HCT116 (cell line): Measurements from ENCODE around the gene ADA. TPM values are rescaled to one million over a fixed set of nuclear protein-coding genes. Genes with fewer than 3 reads are reported as not detected.

Source experiments
- ATAC-seq: fragments of 200-7000 bp; cut with Tn5 transposase; 2 replicates; pipeline ENCODE4 v1.9.1; 2020; ENCODE audit warnings: mild to moderate bottlenecking, moderate library complexity
- BruUV-seq: library from RNA; stranded (reverse); fragments of 400-500 nt; replicated peaks from 2 replicates; lab custom pipeline; 2021; lab: Mats Ljungman, UMichigan
- CTCF ChIA-PET: fragments of 300-600 bp; sonication (Branson Sonifier 250); formaldehyde crosslinking; loops from one replicate; lab custom pipeline; 2021; ENCODE audit warnings: antibody characterized with exemption; lab: Charles Lee
- POLR2A ChIA-PET: fragments of 300-600, 350-600 bp; sonication (Branson Sonifier 250); formaldehyde crosslinking; loops from one replicate; lab custom pipeline; 2021; ENCODE audit warnings: antibody characterized with exemption; lab: Charles Lee
- RAD21 ChIA-PET, 2 experiments: fragments of 300-600 bp; sonication (Branson Sonifier 250); formaldehyde crosslinking; loops; one replicate each; lab custom pipeline; 2023; ENCODE audit warnings: low total read pairs in 2 of 2; ENCODE audit not compliant: uncharacterized antibody in 2 of 2, unreplicated experiment in 2 of 2, low non-redundant PET in 1 of 2; lab: Charles Lee
- DNase-seq: peaks from one replicate; pipeline ENCODE4 v3.0.0-alpha.2; 2010; ENCODE audit warnings: low read depth, low spot score
- H2AFZ ChIP-seq: fragments of 200-600 bp; shearing (Covaris generic), sonication (generic); 2 replicates; pipeline ENCODE4 v1.6.1; 2017; ENCODE audit warnings: low read depth, mixed run types, mixed read lengths, antibody characterized with exemption, low read length; ENCODE audit not compliant: poor library complexity, severe bottlenecking
- H3K27ac ChIP-seq: 2 replicates; pipeline ENCODE4 v1.5.1; 2012; ENCODE audit warnings: low read depth, low read length
- H3K27me3 ChIP-seq: fragments of 200-600 bp; sonication (generic); 2 replicates; pipeline ENCODE4 v1.6.1; 2016; ENCODE audit warnings: mixed run types, low read length, mixed read lengths; ENCODE audit not compliant: insufficient read depth
- H3K36me3 ChIP-seq, 2 experiments: fragments of 200-500 bp in 1 of 2; fragments of 200-600 bp in 1 of 2; sonication (Bioruptor generic) in 1 of 2; sonication (generic) in 1 of 2; 2 replicates each; pipeline versions ENCODE4 v1.5.1 to v1.6.1; 2014 to 2016; ENCODE audit warnings: low read length in 2 of 2, inconsistent platforms in 1 of 2, mixed read lengths in 1 of 2, mixed run types in 1 of 2; ENCODE audit not compliant: insufficient read depth in 2 of 2, control insufficient read depth in 1 of 2
- H3K4me1 ChIP-seq, 2 experiments: fragments of 200-600 bp in 1 of 2; sonication (generic) in 1 of 2; 2 replicates each; pipeline versions ENCODE4 v1.5.1 to v1.6.1; 2012 to 2017; ENCODE audit warnings: low read length in 2 of 2, inconsistent platforms in 1 of 2, mild to moderate bottlenecking in 1 of 2, mixed read lengths in 1 of 2, mixed run types in 1 of 2, moderate library complexity in 1 of 2; ENCODE audit not compliant: insufficient read depth in 2 of 2, control insufficient read depth in 1 of 2
- H3K4me2 ChIP-seq: fragments of 200-600 bp; sonication (generic); 2 replicates; pipeline ENCODE4 v1.6.1; 2017; ENCODE audit warnings: mixed run types, low read length, mixed read lengths
- H3K4me3 ChIP-seq, 2 experiments: fragments of 200-600 bp in 1 of 2; sonication (generic) in 1 of 2; replicated peaks in 1 of 2; 2 replicates each; pipeline ENCODE4 v1.5.1; 2011 to 2016; ENCODE audit warnings: low read length in 2 of 2, control low read depth in 1 of 2, low read depth in 1 of 2, mild to moderate bottlenecking in 1 of 2, mixed read lengths in 1 of 2, mixed run types in 1 of 2
- H3K79me2 ChIP-seq: fragments of 200-600 bp; sonication (generic); 2 replicates; pipeline ENCODE4 v1.6.1; 2017; ENCODE audit warnings: mild to moderate bottlenecking, mixed run types, low read length, moderate library complexity, mixed read lengths; ENCODE audit not compliant: insufficient read depth
- H3K9ac ChIP-seq: fragments of 200-600 bp; sonication (generic); 2 replicates; pipeline ENCODE4 v1.6.1; 2016; ENCODE audit warnings: low read length, mixed read lengths
- H3K9me2 ChIP-seq: fragments of 200-600 bp; sonication (generic), shearing (Covaris generic); 2 replicates; pipeline ENCODE4 v1.6.1; 2017; ENCODE audit warnings: mixed run types, mild to moderate bottlenecking, moderate library complexity; ENCODE audit not compliant: insufficient read depth
- H3K9me3 ChIP-seq, 2 experiments: fragments of 200-500 bp in 1 of 2; fragments of 200-600 bp in 1 of 2; sonication (Bioruptor generic) in 1 of 2; sonication (generic) in 1 of 2; 2 replicates each; pipeline ENCODE4 v1.6.1; 2014 to 2017; ENCODE audit warnings: low read length in 2 of 2, mixed read lengths in 2 of 2, inconsistent platforms in 1 of 2, low read depth in 1 of 2, mild to moderate bottlenecking in 1 of 2, mixed run types in 1 of 2, moderate library complexity in 1 of 2; ENCODE audit not compliant: control insufficient read depth in 1 of 2, insufficient read depth in 1 of 2
- H4K20me1 ChIP-seq: fragments of 200-600 bp; sonication (generic), shearing (Covaris generic); 2 replicates; pipeline ENCODE4 v1.6.1; 2017; ENCODE audit warnings: mixed run types, mild to moderate bottlenecking, moderate library complexity; ENCODE audit not compliant: insufficient read depth
- ELF1 ChIP-seq: IDR thresholded peaks from 2 replicates; pipeline ENCODE4 v1.6.1; 2012; ENCODE audit warnings: low read depth, borderline replicate concordance
- POLR2A ChIP-seq: IDR thresholded peaks from 2 replicates; pipeline ENCODE4 v1.7.0; 2011; ENCODE audit warnings: borderline replicate concordance; ENCODE audit not compliant: insufficient read depth, insufficient read length; ENCODE audit errors: extremely low read depth
- RAD21 ChIP-seq: IDR thresholded peaks from 2 replicates; pipeline ENCODE4 v1.6.1; 2012; ENCODE audit warnings: low read depth, mild to moderate bottlenecking
- SIN3A ChIP-seq: IDR thresholded peaks from 2 replicates; pipeline ENCODE4 v1.6.1; 2012; ENCODE audit warnings: low read depth
- SRF ChIP-seq: IDR thresholded peaks from 2 replicates; pipeline ENCODE4 v1.6.1; 2012; ENCODE audit warnings: low read depth
- TCF7L2 ChIP-seq: IDR thresholded peaks from 2 replicates; pipeline ENCODE4 v1.7.0; 2011; ENCODE audit warnings: borderline replicate concordance, inconsistent platforms; ENCODE audit not compliant: insufficient read depth, insufficient read length; ENCODE audit errors: extremely low read depth
- YY1 ChIP-seq: IDR thresholded peaks from 2 replicates; pipeline ENCODE4 v1.6.1; 2011; ENCODE audit warnings: low read length, low read depth, moderate library complexity, mild to moderate bottlenecking; ENCODE audit not compliant: insufficient replicate concordance; ENCODE audit errors: extremely low read depth
- ZNF274 ChIP-seq: fragments of 200-500 bp; sonication (Bioruptor generic); IDR thresholded peaks from 2 replicates; pipeline ENCODE4 v1.6.1; 2014; ENCODE audit warnings: mild to moderate bottlenecking, low read depth, low read length, inconsistent platforms
- intact Hi-C: fragments of 100-400 bp; cut with micrococcal nuclease; formaldehyde crosslinking; loops from 2 replicates; pipeline ENCODE4 v1.10.0; 2022
- total RNA-seq: library from RNA; stranded (reverse); gene quantifications from one replicate; pipeline ENCODE4 v1.2.1, GENCODE V29; 2021; ENCODE audit not compliant: unreplicated experiment
- TF ChIP-seq, protein P1 (sequence below): IDR thresholded peaks from 2 replicates; pipeline ENCODE4 v1.6.1; 2012
- TF ChIP-seq, protein P2 (sequence below): IDR thresholded peaks from 2 replicates; pipeline ENCODE4 v1.6.1; 2012
- TF ChIP-seq, protein P3 (sequence below): IDR thresholded peaks from 2 replicates; pipeline ENCODE4 v1.6.1; 2012; ENCODE audit warnings: low read depth

ADA gene
- total RNA-seq, 1 experiment from 2014 or later, result 25.9 TPM

GRCh38 chr20:44590980-44591778 lies 60.3 kb downstream of the ADA start:
- H2AFZ ChIP-seq, result no peak overlapping the region
- no peak for TF ChIP-seq SIN3A
- no peak for TF ChIP-seq ELF1
- TF ChIP-seq, protein P1, sequence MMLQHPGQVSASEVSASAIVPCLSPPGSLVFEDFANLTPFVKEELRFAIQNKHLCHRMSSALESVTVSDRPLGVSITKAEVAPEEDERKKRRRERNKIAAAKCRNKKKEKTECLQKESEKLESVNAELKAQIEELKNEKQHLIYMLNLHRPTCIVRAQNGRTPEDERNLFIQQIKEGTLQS, result no peak
- TF ChIP-seq POLR2A, result no peak
- no peak for TF ChIP-seq TCF7L2
- TF ChIP-seq, protein P2, sequence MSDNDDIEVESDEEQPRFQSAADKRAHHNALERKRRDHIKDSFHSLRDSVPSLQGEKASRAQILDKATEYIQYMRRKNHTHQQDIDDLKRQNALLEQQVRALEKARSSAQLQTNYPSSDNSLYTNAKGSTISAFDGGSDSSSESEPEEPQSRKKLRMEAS, result no peak
- TF ChIP-seq, protein P3, sequence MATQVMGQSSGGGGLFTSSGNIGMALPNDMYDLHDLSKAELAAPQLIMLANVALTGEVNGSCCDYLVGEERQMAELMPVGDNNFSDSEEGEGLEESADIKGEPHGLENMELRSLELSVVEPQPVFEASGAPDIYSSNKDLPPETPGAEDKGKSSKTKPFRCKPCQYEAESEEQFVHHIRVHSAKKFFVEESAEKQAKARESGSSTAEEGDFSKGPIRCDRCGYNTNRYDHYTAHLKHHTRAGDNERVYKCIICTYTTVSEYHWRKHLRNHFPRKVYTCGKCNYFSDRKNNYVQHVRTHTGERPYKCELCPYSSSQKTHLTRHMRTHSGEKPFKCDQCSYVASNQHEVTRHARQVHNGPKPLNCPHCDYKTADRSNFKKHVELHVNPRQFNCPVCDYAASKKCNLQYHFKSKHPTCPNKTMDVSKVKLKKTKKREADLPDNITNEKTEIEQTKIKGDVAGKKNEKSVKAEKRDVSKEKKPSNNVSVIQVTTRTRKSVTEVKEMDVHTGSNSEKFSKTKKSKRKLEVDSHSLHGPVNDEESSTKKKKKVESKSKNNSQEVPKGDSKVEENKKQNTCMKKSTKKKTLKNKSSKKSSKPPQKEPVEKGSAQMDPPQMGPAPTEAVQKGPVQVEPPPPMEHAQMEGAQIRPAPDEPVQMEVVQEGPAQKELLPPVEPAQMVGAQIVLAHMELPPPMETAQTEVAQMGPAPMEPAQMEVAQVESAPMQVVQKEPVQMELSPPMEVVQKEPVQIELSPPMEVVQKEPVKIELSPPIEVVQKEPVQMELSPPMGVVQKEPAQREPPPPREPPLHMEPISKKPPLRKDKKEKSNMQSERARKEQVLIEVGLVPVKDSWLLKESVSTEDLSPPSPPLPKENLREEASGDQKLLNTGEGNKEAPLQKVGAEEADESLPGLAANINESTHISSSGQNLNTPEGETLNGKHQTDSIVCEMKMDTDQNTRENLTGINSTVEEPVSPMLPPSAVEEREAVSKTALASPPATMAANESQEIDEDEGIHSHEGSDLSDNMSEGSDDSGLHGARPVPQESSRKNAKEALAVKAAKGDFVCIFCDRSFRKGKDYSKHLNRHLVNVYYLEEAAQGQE, result no peak
- TF ChIP-seq SRF, result no peak
- TF ChIP-seq RAD21, result no peak
- TF ChIP-seq YY1, result no peak
- no peak for TF ChIP-seq ZNF274
- DNase-seq (no peak), ATAC-seq (no peak)
- ChIA-PET CTCF (no interaction called here), POLR2A (no interaction called here), RAD21 (no interaction called here)
- no TSS peak for BruUV-seq
- no peaks in the 10 kb centered on the region for H3K79me2 ChIP-seq
- no peak overlapping the region for H3K9ac ChIP-seq
- no peak overlapping the region for H3K4me2 ChIP-seq
- H3K9me2 ChIP-seq, result no peaks in the 10 kb centered on the region
- no peak overlapping the region for H3K27ac ChIP-seq
- no peaks in the 10 kb centered on the region; a peak in 1 of 4 replicates for H3K36me3 ChIP-seq
- no peaks in the 10 kb centered on the region for H3K9me3 ChIP-seq
- intact Hi-C loops, result no loop called here
- no peaks in the 10 kb centered on the region for H3K4me1 ChIP-seq
- no peak overlapping the region for H3K4me3 ChIP-seq
- H3K27me3 ChIP-seq, result no peaks in the 10 kb centered on the region
- no peaks in the 10 kb centered on the region for H4K20me1 ChIP-seq
